ENCODE data around the gene BCL11A. TPM values are rescaled to one million over a fixed set of nuclear protein-coding genes. Genes with fewer than 3 reads are reported as not detected.
A peak's percentile ranks its signal among the peaks of the same experiment; 100 is the strongest.

BCL11A gene
- total RNA-seq, 2 experiments from 2014 or later: 0.45 to 0.54 TPM

DNA sequence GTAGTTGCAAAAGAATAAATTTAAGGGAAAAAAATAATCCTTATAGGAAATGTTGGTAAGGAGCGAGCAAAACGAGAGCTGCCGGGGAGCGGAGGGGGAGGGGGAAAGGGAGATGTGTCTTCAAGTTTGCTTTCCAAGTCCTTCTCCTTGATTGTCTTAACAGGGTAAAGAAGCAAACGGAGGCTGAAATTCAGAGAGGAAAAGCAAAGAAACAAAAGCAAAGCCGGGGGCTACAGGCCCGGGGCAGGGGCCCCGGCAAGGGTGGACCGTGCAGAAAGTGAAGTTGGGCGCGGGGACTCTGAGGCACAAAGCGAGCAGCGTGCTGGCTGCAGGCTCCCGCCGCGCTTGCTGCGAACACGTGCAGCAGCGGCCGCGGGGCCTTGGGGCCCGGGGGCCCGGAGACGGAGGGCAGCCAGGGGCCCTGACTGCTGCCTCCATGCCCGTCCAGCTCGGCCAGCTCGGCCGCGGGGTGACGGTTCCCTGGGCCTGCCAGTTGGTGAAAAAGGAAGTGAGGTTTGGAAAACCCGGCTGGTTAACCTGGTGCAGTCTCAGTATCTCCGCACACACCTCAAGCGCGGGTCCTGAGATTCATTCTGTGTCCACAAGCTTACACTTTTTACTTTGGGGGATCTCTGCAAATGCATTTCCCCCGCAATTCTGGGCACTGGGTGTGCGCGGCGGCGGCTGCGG, 4.1 kb downstream of the BCL11A start:
- intact Hi-C loops (cut with micrococcal nuclease): no loop called here
- TF ChIP-seq, protein P1, sequence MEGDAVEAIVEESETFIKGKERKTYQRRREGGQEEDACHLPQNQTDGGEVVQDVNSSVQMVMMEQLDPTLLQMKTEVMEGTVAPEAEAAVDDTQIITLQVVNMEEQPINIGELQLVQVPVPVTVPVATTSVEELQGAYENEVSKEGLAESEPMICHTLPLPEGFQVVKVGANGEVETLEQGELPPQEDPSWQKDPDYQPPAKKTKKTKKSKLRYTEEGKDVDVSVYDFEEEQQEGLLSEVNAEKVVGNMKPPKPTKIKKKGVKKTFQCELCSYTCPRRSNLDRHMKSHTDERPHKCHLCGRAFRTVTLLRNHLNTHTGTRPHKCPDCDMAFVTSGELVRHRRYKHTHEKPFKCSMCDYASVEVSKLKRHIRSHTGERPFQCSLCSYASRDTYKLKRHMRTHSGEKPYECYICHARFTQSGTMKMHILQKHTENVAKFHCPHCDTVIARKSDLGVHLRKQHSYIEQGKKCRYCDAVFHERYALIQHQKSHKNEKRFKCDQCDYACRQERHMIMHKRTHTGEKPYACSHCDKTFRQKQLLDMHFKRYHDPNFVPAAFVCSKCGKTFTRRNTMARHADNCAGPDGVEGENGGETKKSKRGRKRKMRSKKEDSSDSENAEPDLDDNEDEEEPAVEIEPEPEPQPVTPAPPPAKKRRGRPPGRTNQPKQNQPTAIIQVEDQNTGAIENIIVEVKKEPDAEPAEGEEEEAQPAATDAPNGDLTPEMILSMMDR (IDR thresholded peaks at IDR 0.05): no peak
- Mint-ChIP-seq H3K27me3 (peaks cover 64% of the 10 kb centered on the region), H3K27ac (no peak overlapping the region), H3K36me3 (ENCODE audit: low read depth) (no peaks in the 10 kb centered on the region), H3K9me3 (no peaks in the 10 kb centered on the region), H3K4me3 (peak overlapping the region; percentile 79), H3K4me1 (ENCODE audit: low read depth) (peaks cover 25% of the 10 kb centered on the region)
- POLR2A ChIA-PET: interaction anchor here (1.3 kb wide), 1 partner anchor 10 kb away, joined by 6 read pairs; no protein-coding TSS in a partner anchor
- ATAC-seq (no peak), DNase-seq (peak; percentile 20)
- CTCF ChIA-PET: interaction anchor here (0.6 to 2.4 kb wide), 18 partner anchors 8 to 1247 kb away, joined by 3 to 15 read pairs (median 3); no protein-coding TSS in a partner anchor

DNA sequence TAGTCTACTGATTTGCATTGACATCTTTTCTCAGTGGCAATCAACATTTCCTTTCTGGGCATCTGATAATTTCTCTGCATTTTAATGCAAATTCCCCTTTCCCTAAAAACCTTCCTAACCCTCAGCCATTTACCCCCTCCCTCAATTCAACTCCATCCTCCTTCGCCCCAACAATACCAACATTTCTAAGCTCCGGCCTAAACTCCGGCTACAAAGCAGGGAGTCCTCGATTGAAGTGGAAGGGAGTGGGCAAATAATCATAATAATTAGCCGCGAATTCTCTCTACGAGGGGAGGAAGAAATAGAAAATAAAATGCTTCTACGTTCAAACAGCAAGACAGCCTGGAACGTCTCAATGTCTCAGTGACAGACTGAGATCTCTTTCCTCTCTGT, 4.6 kb downstream of the BCL11A start:
- ChIA-PET POLR2A (no interaction called here), CTCF (interaction anchor here (1.5 to 2.4 kb wide), 2 partner anchors 21 to 33 kb away, joined by 4 to 15 read pairs; no protein-coding TSS in a partner anchor)
- H3K4me1 Mint-ChIP-seq (ENCODE audit: low read depth): peaks cover 25% of the 10 kb centered on the region
- no peaks in the 10 kb centered on the region for H3K9me3 Mint-ChIP-seq
- peak overlapping the region; percentile 43 for H3K4me3 Mint-ChIP-seq
- DNase-seq: no peak
- ATAC-seq: no peak
- no peaks in the 10 kb centered on the region for H3K36me3 Mint-ChIP-seq (ENCODE audit: low read depth)
- TF ChIP-seq, protein P1 (IDR thresholded peaks at IDR 0.05): no peak
- intact Hi-C loops (cut with micrococcal nuclease): no loop called here
- H3K27me3 Mint-ChIP-seq: peaks cover 66% of the 10 kb centered on the region
- H3K27ac Mint-ChIP-seq: no peak overlapping the region

DNA sequence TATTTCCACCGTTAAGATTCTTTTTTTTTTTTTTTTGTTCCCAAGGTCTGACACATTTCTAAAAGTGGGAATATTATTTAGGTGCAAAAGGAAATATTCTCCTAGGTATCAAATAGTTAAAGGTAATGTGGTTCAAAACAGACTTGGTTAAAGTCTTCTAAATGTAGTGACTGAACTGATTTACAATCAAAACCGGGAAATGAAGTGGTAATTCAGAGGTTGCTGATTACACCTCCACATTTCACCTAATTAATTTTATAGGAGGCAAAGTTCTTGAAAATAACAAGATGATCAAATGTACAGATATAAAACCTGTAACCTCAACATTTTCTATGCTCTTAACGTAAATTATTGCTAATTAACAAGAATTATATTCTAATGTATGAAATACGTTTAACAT, 5.1 kb downstream of the BCL11A start:
- ATAC-seq: no peak
- Mint-ChIP-seq H3K27me3 (peaks cover 63% of the 10 kb centered on the region), H3K4me3 (no peak overlapping the region), H3K9me3 (no peaks in the 10 kb centered on the region), H3K4me1 (ENCODE audit: low read depth) (peaks cover 22% of the 10 kb centered on the region), H3K36me3 (ENCODE audit: low read depth) (no peaks in the 10 kb centered on the region), H3K27ac (no peak overlapping the region)
- CTCF ChIA-PET: interaction anchor here (2.4 kb wide), 1 partner anchor 34 kb away, joined by 15 read pairs; no protein-coding TSS in a partner anchor
- no peak for DNase-seq
- POLR2A ChIA-PET: no interaction called here
- intact Hi-C loops (cut with micrococcal nuclease): no loop called here
- TF ChIP-seq, protein P1 (IDR thresholded peaks at IDR 0.05): no peak

DNA sequence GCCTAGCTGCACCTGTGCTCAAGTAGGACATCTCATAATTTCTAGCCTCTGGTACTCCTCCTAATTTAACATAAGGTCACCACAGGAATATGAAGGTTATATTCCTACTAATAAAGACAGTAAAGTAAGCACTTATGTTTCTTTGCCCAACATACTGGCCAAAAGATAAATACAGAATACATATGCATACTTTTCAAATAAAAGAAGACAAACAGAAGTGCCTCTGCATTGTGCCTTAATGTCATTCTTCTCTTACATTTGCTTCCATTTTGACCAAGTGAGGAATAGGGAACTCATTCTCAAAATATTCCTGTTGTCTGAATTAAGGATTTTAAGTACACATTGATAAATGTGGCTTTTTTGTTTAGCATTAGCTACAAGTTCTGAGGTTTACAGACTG, 5.6 kb downstream of the BCL11A start:
- H3K36me3 Mint-ChIP-seq (ENCODE audit: low read depth): no peaks in the 10 kb centered on the region

More for the DNA sequence above, 5.6 kb downstream of the BCL11A start:
- TF ChIP-seq, protein P1 (IDR thresholded peaks at IDR 0.05): no peak
- CTCF ChIA-PET: interaction anchor here (1.1 to 1.3 kb wide), 2 partner anchors 34 to 194 kb away, joined by 3 read pairs; no protein-coding TSS in a partner anchor
- intact Hi-C loops (cut with micrococcal nuclease): no loop called here
- POLR2A ChIA-PET: no interaction called here
- DNase-seq: no peak
- Mint-ChIP-seq H3K4me3 (no peak overlapping the region), H3K27me3 (peaks cover 62% of the 10 kb centered on the region), H3K9me3 (no peaks in the 10 kb centered on the region), H3K4me1 (ENCODE audit: low read depth) (peaks cover 20% of the 10 kb centered on the region), H3K27ac (no peak overlapping the region)
- ATAC-seq: no peak
